ENCODE data around the gene GRIFIN. TPM values are rescaled to one million over a fixed set of nuclear protein-coding genes. Genes with fewer than 3 reads are reported as not detected.

The GRIFIN gene
- total RNA-seq, 1 donor from 2014 or later = not detected

- Mint-ChIP-seq H3K4me1 (ENCODE audit: low read depth) (peaks cover 11% of the 10 kb centered on the region), H3K27me3 (ENCODE audit: low read depth) (no peaks in the 10 kb centered on the region), H3K27ac (ENCODE audit: unreplicated experiment) (no peak overlapping the region), H3K4me3 (ENCODE audit: unreplicated experiment) (no peak overlapping the region), H3K9me3 (ENCODE audit: low read depth) (no peaks in the 10 kb centered on the region), H3K36me3 (ENCODE audit: low read depth) (peaks cover 22% of the 10 kb centered on the region)
- TF ChIP-seq CTCF (IDR thresholded peaks at IDR 0.05) = no peak
- DNase-seq (ENCODE audit: low spot score) = no peak
Observed at GRCh38 chr7:2438186-2438585, 38.0 kb downstream of the GRIFIN start.

DNA sequence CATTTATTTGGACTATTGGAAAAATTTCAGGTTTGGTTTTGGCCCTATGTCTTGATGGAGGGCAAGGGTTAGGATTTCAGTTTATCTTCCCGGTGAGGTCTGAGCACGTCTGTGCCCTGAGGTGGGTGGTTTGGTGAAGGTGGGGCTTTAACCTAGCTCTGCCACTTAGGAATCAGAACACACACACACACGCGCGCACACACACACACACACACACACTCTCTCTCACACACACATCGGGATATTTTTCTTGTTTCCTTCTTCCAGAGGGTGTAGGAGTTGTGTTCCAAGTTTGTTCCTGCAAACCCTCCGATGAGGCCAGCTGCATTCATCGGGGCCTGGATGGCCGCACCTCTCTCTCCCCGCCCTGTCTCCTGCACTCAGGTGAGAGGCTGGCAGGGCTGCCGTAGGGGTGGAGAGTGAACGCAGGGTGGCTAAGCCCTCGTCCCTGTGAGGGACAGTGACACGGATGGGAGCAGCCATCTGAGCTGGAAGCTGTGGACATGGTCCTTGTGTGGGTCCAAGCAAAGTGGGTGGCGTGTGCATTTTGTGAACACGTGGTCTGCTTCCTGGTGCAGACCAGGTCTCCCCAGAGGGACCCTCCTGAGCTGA, 38.6 kb downstream of the GRIFIN start:
- no peak overlapping the region for H3K27ac Mint-ChIP-seq (ENCODE audit: unreplicated experiment)
- DNase-seq (ENCODE audit: low spot score) = no peak
- no peaks in the 10 kb centered on the region for H3K9me3 Mint-ChIP-seq (ENCODE audit: low read depth)
- no peak for TF ChIP-seq CTCF (IDR thresholded peaks at IDR 0.05)
- no peak overlapping the region for H3K4me3 Mint-ChIP-seq (ENCODE audit: unreplicated experiment)
- peaks cover 23% of the 10 kb centered on the region for H3K36me3 Mint-ChIP-seq (ENCODE audit: low read depth)
- no peaks in the 10 kb centered on the region for H3K27me3 Mint-ChIP-seq (ENCODE audit: low read depth)
- peaks cover 11% of the 10 kb centered on the region for H3K4me1 Mint-ChIP-seq (ENCODE audit: low read depth)

DNA sequence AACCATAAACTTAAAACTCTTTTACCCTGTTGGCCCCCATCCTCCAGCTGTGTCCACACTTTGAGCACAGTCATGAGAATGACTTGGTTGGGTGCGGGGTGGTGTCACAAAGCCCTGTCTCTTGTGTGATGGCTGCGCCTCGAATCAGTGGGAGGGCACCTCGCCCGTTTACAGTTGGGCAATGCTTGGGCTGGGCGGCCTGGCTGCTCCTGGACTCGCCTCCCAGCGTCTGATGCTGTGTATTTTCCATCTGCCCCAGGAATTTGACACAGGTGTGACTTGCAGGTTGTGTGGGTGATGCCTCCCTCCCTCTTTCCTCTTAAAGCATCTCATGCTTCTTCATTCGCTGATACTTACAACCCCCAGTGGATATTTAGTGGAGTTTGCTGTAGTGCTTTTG, 39.1 kb downstream of the GRIFIN start:
- H3K4me1 Mint-ChIP-seq (ENCODE audit: low read depth) = peaks cover 11% of the 10 kb centered on the region
- DNase-seq (ENCODE audit: low spot score) = no peak
- H3K27me3 Mint-ChIP-seq (ENCODE audit: low read depth) = no peaks in the 10 kb centered on the region
- H3K4me3 Mint-ChIP-seq (ENCODE audit: unreplicated experiment) = no peak overlapping the region
- no peaks in the 10 kb centered on the region for H3K9me3 Mint-ChIP-seq (ENCODE audit: low read depth)
- peaks cover 23% of the 10 kb centered on the region for H3K36me3 Mint-ChIP-seq (ENCODE audit: low read depth)
- no peak for TF ChIP-seq CTCF (IDR thresholded peaks at IDR 0.05)
- H3K27ac Mint-ChIP-seq (ENCODE audit: unreplicated experiment) = no peak overlapping the region

DNA sequence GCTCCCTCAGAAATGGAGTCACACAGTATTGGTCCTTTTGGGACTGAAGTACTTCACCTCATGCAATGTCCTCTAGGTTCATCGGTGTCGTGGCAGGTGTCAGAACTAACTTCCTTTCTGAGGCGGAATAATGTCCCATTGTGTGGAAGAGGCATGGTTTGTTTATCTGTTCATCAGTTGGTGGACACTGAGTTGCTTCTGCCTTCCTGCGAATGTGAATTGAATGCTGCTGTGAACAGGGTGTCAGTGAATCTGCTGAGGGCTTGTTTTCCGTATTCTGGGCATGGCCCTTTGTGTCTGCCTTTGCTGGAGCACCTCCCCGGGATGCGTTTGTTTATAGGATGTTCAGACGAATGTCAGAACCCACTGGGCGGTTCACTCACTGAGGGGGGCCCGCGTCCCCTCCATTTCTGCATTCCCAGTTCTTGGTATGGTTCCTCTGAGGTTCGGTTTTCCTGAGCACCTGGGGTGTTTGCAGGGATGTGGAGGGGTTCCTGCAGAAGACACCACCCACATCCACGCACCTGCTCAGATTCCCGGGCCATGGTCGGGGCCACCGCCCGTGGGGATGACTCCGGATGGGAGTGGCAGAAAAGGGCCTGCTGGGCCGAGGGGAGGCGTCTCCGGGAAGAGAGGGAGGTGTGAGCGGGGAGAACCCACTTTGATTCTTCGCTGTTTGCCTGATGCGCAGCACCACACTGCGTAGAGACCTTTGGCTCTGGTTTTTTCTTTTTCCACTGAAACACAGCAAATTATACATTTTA, 39.7 kb downstream of the GRIFIN start:
- Mint-ChIP-seq H3K27me3 (ENCODE audit: low read depth) (no peaks in the 10 kb centered on the region), H3K4me1 (ENCODE audit: low read depth) (peaks cover 11% of the 10 kb centered on the region), H3K9me3 (ENCODE audit: low read depth) (no peaks in the 10 kb centered on the region), H3K36me3 (ENCODE audit: low read depth) (peaks cover 23% of the 10 kb centered on the region), H3K4me3 (ENCODE audit: unreplicated experiment) (no peak overlapping the region), H3K27ac (ENCODE audit: unreplicated experiment) (no peak overlapping the region)
- TF ChIP-seq CTCF (IDR thresholded peaks at IDR 0.05) = no peak
- no peak for DNase-seq (ENCODE audit: low spot score)

DNA sequence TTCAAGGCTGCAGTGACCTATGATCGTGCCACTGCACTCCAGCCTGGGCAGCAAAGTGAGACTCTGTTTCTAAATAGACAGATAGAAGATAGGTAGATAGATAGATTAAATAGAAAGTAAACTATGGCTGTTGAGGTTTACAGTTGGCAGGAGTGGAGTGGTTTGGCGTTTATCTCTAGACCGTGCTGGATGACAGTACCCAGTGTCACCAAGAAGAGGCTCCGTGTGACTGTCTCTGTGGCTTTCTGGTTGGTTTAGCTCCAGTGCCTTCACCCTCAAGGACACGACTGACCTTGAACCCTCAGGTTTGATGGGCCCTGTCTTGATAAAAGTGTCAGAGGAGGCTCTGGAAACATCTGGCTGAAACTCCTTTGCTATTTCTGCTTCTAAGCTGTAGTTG, 41.1 kb downstream of the GRIFIN start:
- Mint-ChIP-seq H3K9me3 (ENCODE audit: low read depth) (peaks cover 6% of the 10 kb centered on the region), H3K4me3 (ENCODE audit: unreplicated experiment) (no peak overlapping the region), H3K27me3 (ENCODE audit: low read depth) (no peaks in the 10 kb centered on the region), H3K27ac (ENCODE audit: unreplicated experiment) (no peak overlapping the region), H3K4me1 (ENCODE audit: low read depth) (peaks cover 11% of the 10 kb centered on the region), H3K36me3 (ENCODE audit: low read depth) (peaks cover 27% of the 10 kb centered on the region)
- DNase-seq (ENCODE audit: low spot score) = no peak
- no peak for TF ChIP-seq CTCF (IDR thresholded peaks at IDR 0.05)
